NCI-H748 (cell line): Measurements from ENCODE around the gene ZNF101.

ENCODE experiments used
- DNase-seq: peaks from one replicate; lab custom pipeline; 2025; ENCODE audit not compliant: unreplicated experiment; lab: John Stamatoyannopoulos, UW

ZNF101 gene

DNA sequence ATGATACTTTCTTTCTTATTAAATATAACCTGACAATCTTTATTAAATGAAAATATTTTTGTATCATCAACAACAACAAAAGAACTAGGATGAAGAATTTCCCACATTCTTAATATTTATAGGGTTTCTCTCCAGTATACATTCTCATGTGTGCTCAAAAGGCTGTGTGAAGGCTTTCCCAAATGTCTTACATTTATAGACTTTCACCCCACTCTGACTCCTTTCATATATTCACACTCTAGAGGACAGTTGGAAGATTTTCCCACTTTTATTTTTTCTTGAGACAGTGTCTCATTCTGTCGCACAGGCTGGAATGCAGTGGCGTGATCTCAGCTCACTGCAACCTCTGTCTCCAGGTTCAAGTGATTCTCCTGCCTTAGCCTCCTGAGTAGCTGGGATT lies 41.9 kb downstream of the ZNF101 start:
- DNase-seq: no peak

DNA sequence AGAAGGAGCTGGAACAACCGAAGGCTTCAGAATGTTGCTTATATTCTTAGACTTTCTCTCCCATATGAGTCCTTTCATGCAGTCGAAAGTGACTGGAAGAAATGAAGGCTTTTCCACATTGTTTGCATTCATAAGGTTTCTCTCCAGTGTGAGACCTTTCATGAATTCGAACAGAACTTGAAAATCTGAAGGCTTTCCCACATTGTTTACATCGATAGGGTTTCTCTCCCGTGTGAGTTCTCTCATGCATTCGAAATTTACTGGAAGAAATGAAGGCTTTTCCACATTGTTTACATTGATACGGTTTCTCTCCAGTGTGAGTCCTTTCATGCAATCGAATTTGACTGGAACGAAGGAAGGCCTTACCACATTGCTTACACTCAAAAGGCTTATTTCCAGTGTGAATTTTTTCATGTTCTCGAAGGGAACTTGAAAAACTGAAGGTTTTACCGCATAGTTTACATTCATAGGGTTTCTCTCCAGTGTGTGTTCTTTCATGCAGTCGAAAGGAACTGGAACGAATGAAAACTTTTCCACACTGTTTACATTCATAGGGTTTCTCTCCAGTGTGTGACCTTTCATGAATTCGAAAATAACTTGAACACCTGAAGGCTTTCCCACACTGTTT lies 42.8 kb downstream of the ZNF101 start:
- no peak for DNase-seq

DNA sequence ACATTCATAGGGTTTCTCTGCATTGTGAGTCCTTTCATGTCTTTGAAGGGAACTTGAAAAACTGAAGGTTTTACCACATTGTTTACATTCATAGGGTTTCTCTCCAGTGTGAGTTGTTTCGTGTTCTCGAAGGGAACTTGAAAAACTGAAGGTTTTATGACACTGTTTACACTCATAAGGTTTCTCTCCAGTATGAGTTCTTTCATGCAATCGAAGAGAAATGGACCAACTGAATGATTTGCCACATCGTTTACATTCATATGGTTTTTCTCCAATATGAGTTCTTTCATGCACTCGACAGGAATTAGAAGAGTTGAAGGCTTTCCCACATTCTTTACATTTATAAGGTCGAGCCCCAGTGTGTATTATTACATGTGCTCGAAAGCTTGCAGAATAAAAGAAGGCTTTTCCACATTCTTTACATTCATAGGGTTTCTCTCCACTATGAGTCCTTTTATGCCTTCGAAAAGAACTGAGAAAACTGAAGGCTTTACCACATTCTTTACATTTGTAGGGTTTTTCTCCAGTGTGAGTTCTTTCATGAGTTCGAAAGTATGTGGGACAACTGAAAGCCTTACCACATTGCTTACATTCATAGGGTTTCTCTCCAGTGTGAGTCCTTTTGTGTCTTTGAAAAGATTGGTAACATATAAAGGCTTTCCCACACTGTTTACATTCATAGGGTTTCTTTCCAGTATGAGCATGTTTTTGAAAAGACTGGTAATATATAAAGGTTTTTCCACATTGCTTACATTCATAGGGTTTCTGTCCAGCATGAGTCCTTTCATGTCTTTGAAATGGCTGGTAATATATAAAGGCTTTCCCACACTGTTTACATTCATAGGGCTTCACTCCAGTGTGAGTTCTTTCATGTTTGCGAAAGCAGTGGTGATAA lies 43.5 kb downstream of the ZNF101 start:
- DNase-seq: no peak

DNA sequence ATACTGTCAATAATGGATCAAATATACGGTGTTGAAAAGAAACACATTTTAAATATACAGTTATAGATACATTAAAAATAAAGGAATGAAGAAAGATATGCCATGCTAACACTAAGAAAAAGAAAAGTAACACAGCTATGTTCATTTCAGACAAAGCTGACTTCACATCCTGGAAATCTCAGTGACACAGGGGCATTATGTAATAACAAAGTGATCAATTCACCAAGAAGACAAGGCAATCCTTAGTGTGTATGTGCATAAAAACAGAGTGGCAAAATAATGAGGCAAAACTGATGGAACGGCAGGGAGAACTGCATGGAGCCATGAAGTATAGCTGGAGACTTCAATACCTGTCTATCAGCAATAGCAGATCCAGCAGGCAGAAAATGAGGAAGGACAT lies 51.2 kb downstream of the ZNF101 start:
- DNase-seq: no peak

DNA sequence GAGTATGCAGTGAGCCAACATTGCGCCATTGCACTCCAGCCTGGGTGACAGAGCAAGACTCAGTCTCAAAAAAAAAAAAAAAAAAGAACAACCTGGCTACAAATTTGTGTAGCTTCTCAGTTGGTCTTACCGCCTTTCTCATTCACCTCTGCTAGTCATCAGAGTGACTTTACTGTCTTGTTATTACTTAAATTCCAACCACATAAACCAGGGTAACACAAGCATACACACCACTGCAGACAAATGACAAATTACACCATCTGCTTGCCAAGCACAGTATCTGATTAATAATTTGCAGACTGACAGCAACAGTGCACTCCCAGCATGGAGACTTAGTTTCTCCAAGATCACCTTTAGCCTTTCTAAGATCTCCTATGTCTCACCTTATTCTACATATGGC lies 53.3 kb downstream of the ZNF101 start:
- DNase-seq: no peak

DNA sequence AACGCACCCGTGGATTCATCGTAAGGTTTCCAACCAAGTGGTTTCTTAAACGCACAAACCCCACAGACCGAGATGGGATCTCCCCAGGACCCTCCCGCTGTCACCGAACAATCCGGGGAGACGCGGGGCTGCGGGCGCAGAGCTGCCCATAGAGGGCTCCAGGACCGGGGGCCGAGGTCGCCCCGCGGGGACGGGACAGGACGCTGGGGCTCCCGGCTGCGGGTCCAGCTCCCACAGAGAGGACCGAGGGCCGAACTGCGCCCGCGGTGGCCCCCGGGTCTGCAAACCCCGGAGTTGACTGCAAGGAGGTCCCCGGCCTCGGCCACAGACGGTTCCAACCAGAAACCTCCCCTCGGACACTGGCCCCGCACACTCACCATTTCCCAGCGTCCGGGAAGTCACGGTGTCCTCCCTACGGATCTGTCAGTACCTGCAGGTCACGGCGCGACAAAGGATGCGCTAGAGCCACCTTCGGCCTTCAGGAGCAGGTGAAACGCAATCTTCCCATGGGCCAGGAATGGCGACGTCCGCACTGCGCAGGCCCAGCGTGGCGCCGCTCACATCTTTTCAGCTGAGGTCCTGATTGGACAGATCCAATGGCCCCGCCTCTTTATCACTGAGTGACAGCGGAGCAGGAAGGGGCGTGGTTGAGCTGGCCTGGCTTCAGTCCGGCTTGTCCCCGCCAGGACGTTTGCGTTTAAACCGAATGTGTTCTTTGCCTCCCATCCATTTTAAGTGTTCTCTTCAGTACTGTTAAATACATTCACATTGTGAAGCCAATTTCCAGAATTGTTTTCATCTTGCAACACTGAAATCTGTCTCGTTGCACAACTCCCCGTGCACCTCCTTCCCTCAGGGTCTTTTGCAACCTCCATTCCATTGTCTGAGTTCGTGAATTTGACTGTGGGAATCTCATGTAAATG lies 64.2 kb downstream of the ZNF101 start, which contains the start of gene ZNF14:
Gene ZNF14 (minus strand): TSS at position 534 of the 923 bp plus-strand sequence. CDS start 154 bp downstream, at position 380.
- DNase-seq: peak; percentile 97
